HepG2 (cell line): ENCODE measurements around the gene HID1. TPM values are rescaled to one million over a fixed set of nuclear protein-coding genes. Genes with fewer than 3 reads are reported as not detected.

Source experiments
- CBFB ChIP-seq: sonication (generic); formaldehyde crosslinking; IDR thresholded peaks from 2 replicates; pipeline ENCODE4 v1.4.0; 2020; ENCODE audit warnings: missing genetic modification reagents
- CHD2 ChIP-seq: IDR thresholded peaks from 2 replicates; pipeline ENCODE4 v1.6.1; 2011; ENCODE audit warnings: low read depth, low read length, improper control_type of control experiment
- KLF13 ChIP-seq: sonication (generic); formaldehyde crosslinking; IDR thresholded peaks from 2 replicates; pipeline ENCODE4 v1.4.0; 2020; ENCODE audit warnings: mild to moderate bottlenecking, missing genetic modification reagents
- MATR3 ChIP-seq: sonication (generic); formaldehyde crosslinking; IDR thresholded peaks from 2 replicates; pipeline ENCODE4 v1.4.0; 2020; ENCODE audit warnings: missing genetic modification reagents
- RFXAP ChIP-seq: sonication (generic); formaldehyde crosslinking; IDR thresholded peaks from 2 replicates; pipeline ENCODE4 v1.4.0; 2020; ENCODE audit warnings: missing genetic modification reagents, borderline replicate concordance
- SYNCRIP ChIP-seq: fragments of 200-400 bp; formaldehyde crosslinking; IDR thresholded peaks from 2 replicates; pipeline ENCODE4 v1.6.1; 2018; ENCODE audit warnings: mild to moderate bottlenecking, low read depth, low read length; ENCODE audit not compliant: insufficient read depth
- ZBTB1 ChIP-seq: sonication (generic); formaldehyde crosslinking; IDR thresholded peaks from 2 replicates; pipeline ENCODE4 v1.4.0; 2020; ENCODE audit warnings: missing genetic modification reagents, borderline replicate concordance
- ZNF382 ChIP-seq: sonication (generic); formaldehyde crosslinking; IDR thresholded peaks from 2 replicates; pipeline ENCODE4 v1.5.0; 2020; ENCODE audit warnings: missing genetic modification reagents, mild to moderate bottlenecking, borderline replicate concordance
- ZNF510 ChIP-seq: sonication (generic); formaldehyde crosslinking; IDR thresholded peaks from 2 replicates; pipeline ENCODE4 v1.4.0; 2020; ENCODE audit warnings: low read depth, mild to moderate bottlenecking, missing genetic modification reagents
- ZNF850 ChIP-seq: sonication (generic); formaldehyde crosslinking; conservative IDR thresholded peaks from 2 replicates; pipeline ENCODE4 v1.9.0; 2021; ENCODE audit warnings: mild to moderate bottlenecking, missing genetic modification reagents
- polyA plus RNA-seq, 8 experiments: library from polyadenylated mRNA; depleted of rRNA in 3 of 8; stranded (reverse) in 7 of 8; unstranded in 1 of 8; fragments of >200 nt; fragmentation: Illumina TruSeq in 4 of 8; extraction: Trizol in 4 of 8; gene quantifications; 2 replicates each; pipeline versions ENCODE4 v1.2.1 to v1.2.3, GENCODE V29; 2011 to 2016; ENCODE audit warnings: low read depth in 4 of 8, missing spikeins in 1 of 8, mixed read lengths in 1 of 8; ENCODE audit not compliant: insufficient read depth in 1 of 8
- total RNA-seq, 5 experiments: library from RNA; depleted of rRNA; stranded (reverse); fragments of >200 nt; fragmentation: Illumina TruSeq; extraction: Trizol; gene quantifications; 2 replicates each; pipeline ENCODE4 v1.2.3, GENCODE V29; 2016; ENCODE audit warnings: low read depth in 1 of 5
- TF ChIP-seq, protein P1 (sequence below): sonication (generic); formaldehyde crosslinking; IDR thresholded peaks from 2 replicates; pipeline ENCODE4 v1.4.0; 2020; ENCODE audit warnings: missing genetic modification reagents, borderline replicate concordance
- TF ChIP-seq, protein P2 (sequence below): sonication (generic); formaldehyde crosslinking; IDR thresholded peaks from 2 replicates; pipeline ENCODE4 v1.4.0; 2020; ENCODE audit warnings: mild to moderate bottlenecking, missing genetic modification reagents, borderline replicate concordance
- TF ChIP-seq, protein P3 (sequence below): sonication (generic); formaldehyde crosslinking; IDR thresholded peaks from 2 replicates; pipeline ENCODE4 v1.5.1; 2020; ENCODE audit warnings: missing genetic modification reagents, mild to moderate bottlenecking, borderline replicate concordance
- TF ChIP-seq, protein P4 (sequence below): sonication (generic); formaldehyde crosslinking; IDR thresholded peaks from 2 replicates; pipeline ENCODE4 v1.4.0; 2020; ENCODE audit warnings: missing genetic modification reagents

The HID1 gene
- total and polyA plus RNA-seq, 2 of the 13 experiments (the other 11 are each of a cell fraction or from before 2014, with no cell fraction given): 2.1 to 10.6 TPM

DNA sequence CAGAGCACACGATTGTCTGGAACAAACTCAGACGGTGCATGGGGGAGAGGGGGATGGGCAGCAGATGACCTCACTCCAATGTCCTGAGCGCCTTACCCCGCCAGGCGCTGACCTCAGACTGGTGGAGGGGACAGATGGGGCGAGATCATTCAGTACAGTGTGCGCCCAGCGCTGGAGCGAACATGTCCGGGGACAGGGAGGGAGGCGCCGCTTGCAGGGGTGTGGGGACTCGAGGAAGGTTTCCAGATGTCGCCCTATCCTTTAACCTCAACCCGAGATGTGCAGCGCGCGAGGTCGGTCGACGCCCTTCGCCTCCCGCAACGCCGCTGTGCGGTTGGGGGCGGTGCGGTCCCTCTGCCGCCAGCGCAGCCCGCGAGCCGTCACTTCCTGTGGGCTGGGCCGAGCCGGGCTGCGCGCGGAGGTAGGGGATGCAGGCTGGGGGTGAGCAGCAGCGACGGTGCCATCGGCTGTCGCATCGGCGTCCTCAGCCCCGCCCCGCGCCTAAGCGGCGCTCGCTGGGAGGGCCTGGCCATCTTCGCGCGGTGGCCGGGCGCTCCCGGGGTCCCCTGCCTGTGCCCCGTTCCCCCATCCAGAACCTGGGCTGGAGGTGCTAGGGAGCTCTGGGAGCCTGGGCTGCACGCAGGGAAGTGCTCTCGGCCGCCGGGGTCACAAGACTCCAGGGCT is 9.6 kb upstream of the HID1 start (continued):
- TF ChIP-seq, protein P1, sequence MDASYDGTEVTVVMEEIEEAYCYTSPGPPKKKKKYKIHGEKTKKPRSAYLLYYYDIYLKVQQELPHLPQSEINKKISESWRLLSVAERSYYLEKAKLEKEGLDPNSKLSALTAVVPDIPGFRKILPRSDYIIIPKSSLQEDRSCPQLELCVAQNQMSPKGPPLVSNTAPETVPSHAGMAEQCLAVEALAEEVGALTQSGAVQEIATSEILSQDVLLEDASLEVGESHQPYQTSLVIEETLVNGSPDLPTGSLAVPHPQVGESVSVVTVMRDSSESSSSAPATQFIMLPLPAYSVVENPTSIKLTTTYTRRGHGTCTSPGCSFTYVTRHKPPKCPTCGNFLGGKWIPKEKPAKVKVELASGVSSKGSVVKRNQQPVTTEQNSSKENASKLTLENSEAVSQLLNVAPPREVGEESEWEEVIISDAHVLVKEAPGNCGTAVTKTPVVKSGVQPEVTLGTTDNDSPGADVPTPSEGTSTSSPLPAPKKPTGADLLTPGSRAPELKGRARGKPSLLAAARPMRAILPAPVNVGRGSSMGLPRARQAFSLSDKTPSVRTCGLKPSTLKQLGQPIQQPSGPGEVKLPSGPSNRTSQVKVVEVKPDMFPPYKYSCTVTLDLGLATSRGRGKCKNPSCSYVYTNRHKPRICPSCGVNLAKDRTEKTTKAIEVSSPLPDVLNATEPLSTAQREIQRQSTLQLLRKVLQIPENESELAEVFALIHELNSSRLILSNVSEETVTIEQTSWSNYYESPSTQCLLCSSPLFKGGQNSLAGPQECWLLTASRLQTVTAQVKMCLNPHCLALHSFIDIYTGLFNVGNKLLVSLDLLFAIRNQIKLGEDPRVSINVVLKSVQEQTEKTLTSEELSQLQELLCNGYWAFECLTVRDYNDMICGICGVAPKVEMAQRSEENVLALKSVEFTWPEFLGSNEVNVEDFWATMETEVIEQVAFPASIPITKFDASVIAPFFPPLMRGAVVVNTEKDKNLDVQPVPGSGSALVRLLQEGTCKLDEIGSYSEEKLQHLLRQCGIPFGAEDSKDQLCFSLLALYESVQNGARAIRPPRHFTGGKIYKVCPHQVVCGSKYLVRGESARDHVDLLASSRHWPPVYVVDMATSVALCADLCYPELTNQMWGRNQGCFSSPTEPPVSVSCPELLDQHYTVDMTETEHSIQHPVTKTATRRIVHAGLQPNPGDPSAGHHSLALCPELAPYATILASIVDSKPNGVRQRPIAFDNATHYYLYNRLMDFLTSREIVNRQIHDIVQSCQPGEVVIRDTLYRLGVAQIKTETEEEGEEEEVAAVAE (CRISPR knock-in tag): peak; percentile 81
- peak; percentile 97 for TF ChIP-seq ZBTB1
- no peak for TF ChIP-seq ZNF382 (CRISPR knock-in tag)
- TF ChIP-seq, protein P2, sequence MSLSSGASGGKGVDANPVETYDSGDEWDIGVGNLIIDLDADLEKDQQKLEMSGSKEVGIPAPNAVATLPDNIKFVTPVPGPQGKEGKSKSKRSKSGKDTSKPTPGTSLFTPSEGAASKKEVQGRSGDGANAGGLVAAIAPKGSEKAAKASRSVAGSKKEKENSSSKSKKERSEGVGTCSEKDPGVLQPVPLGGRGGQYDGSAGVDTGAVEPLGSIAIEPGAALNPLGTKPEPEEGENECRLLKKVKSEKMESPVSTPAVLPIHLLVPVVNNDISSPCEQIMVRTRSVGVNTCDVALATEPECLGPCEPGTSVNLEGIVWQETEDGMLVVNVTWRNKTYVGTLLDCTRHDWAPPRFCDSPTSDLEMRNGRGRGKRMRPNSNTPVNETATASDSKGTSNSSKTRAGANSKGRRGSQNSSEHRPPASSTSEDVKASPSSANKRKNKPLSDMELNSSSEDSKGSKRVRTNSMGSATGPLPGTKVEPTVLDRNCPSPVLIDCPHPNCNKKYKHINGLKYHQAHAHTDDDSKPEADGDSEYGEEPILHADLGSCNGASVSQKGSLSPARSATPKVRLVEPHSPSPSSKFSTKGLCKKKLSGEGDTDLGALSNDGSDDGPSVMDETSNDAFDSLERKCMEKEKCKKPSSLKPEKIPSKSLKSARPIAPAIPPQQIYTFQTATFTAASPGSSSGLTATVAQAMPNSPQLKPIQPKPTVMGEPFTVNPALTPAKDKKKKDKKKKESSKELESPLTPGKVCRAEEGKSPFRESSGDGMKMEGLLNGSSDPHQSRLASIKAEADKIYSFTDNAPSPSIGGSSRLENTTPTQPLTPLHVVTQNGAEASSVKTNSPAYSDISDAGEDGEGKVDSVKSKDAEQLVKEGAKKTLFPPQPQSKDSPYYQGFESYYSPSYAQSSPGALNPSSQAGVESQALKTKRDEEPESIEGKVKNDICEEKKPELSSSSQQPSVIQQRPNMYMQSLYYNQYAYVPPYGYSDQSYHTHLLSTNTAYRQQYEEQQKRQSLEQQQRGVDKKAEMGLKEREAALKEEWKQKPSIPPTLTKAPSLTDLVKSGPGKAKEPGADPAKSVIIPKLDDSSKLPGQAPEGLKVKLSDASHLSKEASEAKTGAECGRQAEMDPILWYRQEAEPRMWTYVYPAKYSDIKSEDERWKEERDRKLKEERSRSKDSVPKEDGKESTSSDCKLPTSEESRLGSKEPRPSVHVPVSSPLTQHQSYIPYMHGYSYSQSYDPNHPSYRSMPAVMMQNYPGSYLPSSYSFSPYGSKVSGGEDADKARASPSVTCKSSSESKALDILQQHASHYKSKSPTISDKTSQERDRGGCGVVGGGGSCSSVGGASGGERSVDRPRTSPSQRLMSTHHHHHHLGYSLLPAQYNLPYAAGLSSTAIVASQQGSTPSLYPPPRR (CRISPR knock-in tag): peak; percentile 85
- TF ChIP-seq, protein P3, sequence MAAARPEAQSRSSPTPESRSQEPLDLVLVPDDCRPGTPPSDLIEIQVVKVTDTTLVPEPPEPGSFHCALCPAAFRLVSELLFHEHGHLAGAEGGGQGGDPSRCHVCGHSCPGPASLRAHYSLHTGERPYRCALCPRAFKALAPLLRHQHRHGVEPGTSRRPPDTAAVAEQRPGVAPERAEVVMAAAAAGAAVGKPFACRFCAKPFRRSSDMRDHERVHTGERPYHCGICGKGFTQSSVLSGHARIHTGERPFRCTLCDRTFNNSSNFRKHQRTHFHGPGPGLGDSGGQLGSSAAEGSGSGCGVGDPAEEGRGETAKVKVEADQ: peak; percentile 82; the same call in 1 of the 2 replicates
- TF ChIP-seq SYNCRIP: no peak
- TF ChIP-seq RFXAP: peak; percentile 80; the same call in 1 of the 2 replicates
- TF ChIP-seq CBFB: peak; percentile 91
- no peak for TF ChIP-seq MATR3
- peak; percentile 95; the same call in 1 of the 2 replicates for TF ChIP-seq ZNF510 (CRISPR knock-in tag)
- no peak for TF ChIP-seq CHD2
- TF ChIP-seq, protein P4, sequence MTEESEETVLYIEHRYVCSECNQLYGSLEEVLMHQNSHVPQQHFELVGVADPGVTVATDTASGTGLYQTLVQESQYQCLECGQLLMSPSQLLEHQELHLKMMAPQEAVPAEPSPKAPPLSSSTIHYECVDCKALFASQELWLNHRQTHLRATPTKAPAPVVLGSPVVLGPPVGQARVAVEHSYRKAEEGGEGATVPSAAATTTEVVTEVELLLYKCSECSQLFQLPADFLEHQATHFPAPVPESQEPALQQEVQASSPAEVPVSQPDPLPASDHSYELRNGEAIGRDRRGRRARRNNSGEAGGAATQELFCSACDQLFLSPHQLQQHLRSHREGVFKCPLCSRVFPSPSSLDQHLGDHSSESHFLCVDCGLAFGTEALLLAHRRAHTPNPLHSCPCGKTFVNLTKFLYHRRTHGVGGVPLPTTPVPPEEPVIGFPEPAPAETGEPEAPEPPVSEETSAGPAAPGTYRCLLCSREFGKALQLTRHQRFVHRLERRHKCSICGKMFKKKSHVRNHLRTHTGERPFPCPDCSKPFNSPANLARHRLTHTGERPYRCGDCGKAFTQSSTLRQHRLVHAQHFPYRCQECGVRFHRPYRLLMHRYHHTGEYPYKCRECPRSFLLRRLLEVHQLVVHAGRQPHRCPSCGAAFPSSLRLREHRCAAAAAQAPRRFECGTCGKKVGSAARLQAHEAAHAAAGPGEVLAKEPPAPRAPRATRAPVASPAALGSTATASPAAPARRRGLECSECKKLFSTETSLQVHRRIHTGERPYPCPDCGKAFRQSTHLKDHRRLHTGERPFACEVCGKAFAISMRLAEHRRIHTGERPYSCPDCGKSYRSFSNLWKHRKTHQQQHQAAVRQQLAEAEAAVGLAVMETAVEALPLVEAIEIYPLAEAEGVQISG (CRISPR knock-in tag): peak; percentile 89
- peak; percentile 35; the same call in 1 of the 2 replicates for TF ChIP-seq KLF13
- 0 out of 2 replicates have a peak, but pooled peaks have one; percentile 53 for TF ChIP-seq ZNF850 (CRISPR knock-in tag)
